Testis (tissue), 3 donors: Measurements from ENCODE around the gene CD8A. TPM values are rescaled to one million over a fixed set of nuclear protein-coding genes. Genes with fewer than 3 reads are reported as not detected.

Experiments used
- DNase-seq: peaks from one replicate; pipeline ENCODE4 v3.0.0-alpha.2; 2019
- H3K27ac ChIP-seq, 2 donors: fragments of 200-600 bp; sonication (generic); one replicate each; pipeline ENCODE4 v1.5.1; 2019
- H3K27me3 ChIP-seq: fragments of 200-600 bp; sonication (generic); one replicate; pipeline ENCODE4 v1.5.1; 2019
- H3K36me3 ChIP-seq: fragments of 200-600 bp; sonication (generic); one replicate; pipeline ENCODE4 v1.5.1; 2017; ENCODE audit warnings: low read depth; ENCODE audit errors: missing control alignments
- H3K4me1 ChIP-seq: fragments of 200-600 bp; sonication (generic); one replicate; pipeline ENCODE4 v1.5.1; 2019
- H3K4me3 ChIP-seq, 2 donors: fragments of 200-600 bp; sonication (generic); one replicate each; pipeline ENCODE4 v1.5.1; 2017 to 2019
- H3K9me3 ChIP-seq: fragments of 200-600 bp; sonication (generic); one replicate; pipeline ENCODE4 v1.5.1; 2017
- CTCF ChIP-seq, 3 experiments: fragments of 450-650 bp in 2 of 3; fragments of 200-600 bp in 1 of 3; sonication (generic) in 1 of 3; IDR thresholded peaks; one replicate each; pipeline ENCODE4 v1.5.1; 2016 to 2019; ENCODE audit warnings: antibody characterized with exemption in 3 of 3, mild to moderate bottlenecking in 2 of 3, moderate library complexity in 1 of 3
- POLR2A ChIP-seq: fragments of 450-650 bp; IDR thresholded peaks from one replicate; pipeline ENCODE4 v1.6.1; 2017; ENCODE audit warnings: antibody characterized with exemption, mild to moderate bottlenecking, moderate library complexity
- WGBS, 2 donors: methylation state at CpG; one replicate each; pipeline ENCODE4 v1.1.5; 2018; 5-methylcytosine and 5-hydroxymethylcytosine counted together
- intact Hi-C: fragments of 100-400 bp; cut with DNase I; formaldehyde crosslinking; loops from one replicate; pipeline ENCODE4 v1.15.1; 2023; ENCODE audit warnings: low total_unique reads
- polyA plus RNA-seq: library from polyadenylated mRNA; stranded (reverse); fragments of 350-450 nt; fragmentation: Illumina TruSeq; extraction: RNeasy Lipid Tissue Mini Kit (QIAGEN cat#74804); gene quantifications from one replicate; pipeline ENCODE4 v1.2.3, GENCODE V29; 2014; ENCODE audit warnings: low read depth, low replicate concordance; ENCODE audit not compliant: insufficient read depth
- total RNA-seq, 2 donors: library from RNA; depleted of rRNA; stranded (reverse); fragments of >200 nt; gene quantifications; one replicate each; pipeline ENCODE4 v1.2.3, GENCODE V29; 2016

Gene CD8A
- total and polyA plus RNA-seq, 3 donors from 2014 or later = 0.31 to 2.9 (median 1.7) TPM

- Histone ChIP-seq H3K27ac (no peak overlapping the region), H3K27me3 (no peaks in the 10 kb centered on the region), H3K9me3 (no peaks in the 10 kb centered on the region), H3K36me3 (no peaks in the 10 kb centered on the region), H3K4me1 (no peaks in the 10 kb centered on the region), H3K4me3 (no peak overlapping the region)
- WGBS, 2 donors = 90 to 94% methylated on average over 5 of the region's 5 CpGs
- TF ChIP-seq CTCF (IDR thresholded peaks at IDR 0.05) (no peak), POLR2A (no peak)
- intact Hi-C loops = no loop called here
- DNase-seq = no peak
These were observed 22.3 kb downstream of the CD8A start for GRCh38 chr2:86768189-86768949.

DNA sequence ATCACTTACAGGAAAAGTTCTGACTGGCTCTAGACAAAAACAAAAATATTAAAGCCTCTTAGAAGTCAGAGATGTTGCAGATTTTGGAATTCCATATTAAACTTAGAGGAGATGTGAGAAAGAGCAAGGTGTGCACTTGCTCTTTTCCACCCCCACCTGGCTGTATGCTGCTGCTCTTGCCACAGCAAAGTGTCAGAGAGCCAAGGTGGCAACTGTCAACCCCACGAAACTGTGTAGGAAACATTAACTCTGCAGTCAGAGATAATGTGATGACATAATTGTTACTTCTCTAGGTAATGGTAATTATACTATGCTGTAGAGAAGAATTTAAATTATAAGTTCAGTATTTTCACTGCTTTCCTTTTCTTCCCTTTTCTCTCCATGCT lies 25.4 kb downstream of the CD8A start:
- Histone ChIP-seq H3K9me3 (no peaks in the 10 kb centered on the region), H3K27me3 (no peaks in the 10 kb centered on the region), H3K4me1 (no peaks in the 10 kb centered on the region), H3K36me3 (no peaks in the 10 kb centered on the region), H3K4me3 (no peak overlapping the region), H3K27ac (no peak overlapping the region)
- intact Hi-C loops = no loop called here
- no peak for DNase-seq
- 64 to 76% methylated on average over 1 of the region's 1 CpG for WGBS, 2 donors
- TF ChIP-seq CTCF (IDR thresholded peaks at IDR 0.05) (no peak), POLR2A (no peak)

- Histone ChIP-seq H3K4me1 (no peaks in the 10 kb centered on the region), H3K4me3 (no peak overlapping the region), H3K27ac (no peak overlapping the region), H3K27me3 (no peaks in the 10 kb centered on the region), H3K9me3 (no peaks in the 10 kb centered on the region), H3K36me3 (no peaks in the 10 kb centered on the region)
- peak; percentile 28 for DNase-seq
- 72 to 78% methylated on average over 4 of the region's 4 CpGs for WGBS, 2 donors
- intact Hi-C loops = no loop called here
- TF ChIP-seq CTCF (IDR thresholded peaks at IDR 0.05) (peak; percentile 40 to 61 (median 53)), POLR2A (no peak)
These were observed 25.9 kb downstream of the CD8A start for GRCh38 chr2:86764661-86765309.

GRCh38 chr2:86760371-86760770 lies 30.3 kb downstream of the CD8A start:
- TF ChIP-seq POLR2A = no peak
- no peak for TF ChIP-seq CTCF (IDR thresholded peaks at IDR 0.05)
- intact Hi-C loops = no loop called here
- no peak overlapping the region for H3K4me3 ChIP-seq
- H3K9me3 ChIP-seq = no peaks in the 10 kb centered on the region
- 84 to 89% methylated on average over 4 of the region's 4 CpGs for WGBS, 2 donors
- H3K27me3 ChIP-seq = no peaks in the 10 kb centered on the region
- no peak overlapping the region for H3K27ac ChIP-seq
- H3K36me3 ChIP-seq = no peaks in the 10 kb centered on the region
- no peaks in the 10 kb centered on the region for H3K4me1 ChIP-seq
- DNase-seq = no peak
